ENCODE measurements around the gene AFP.

DNA sequence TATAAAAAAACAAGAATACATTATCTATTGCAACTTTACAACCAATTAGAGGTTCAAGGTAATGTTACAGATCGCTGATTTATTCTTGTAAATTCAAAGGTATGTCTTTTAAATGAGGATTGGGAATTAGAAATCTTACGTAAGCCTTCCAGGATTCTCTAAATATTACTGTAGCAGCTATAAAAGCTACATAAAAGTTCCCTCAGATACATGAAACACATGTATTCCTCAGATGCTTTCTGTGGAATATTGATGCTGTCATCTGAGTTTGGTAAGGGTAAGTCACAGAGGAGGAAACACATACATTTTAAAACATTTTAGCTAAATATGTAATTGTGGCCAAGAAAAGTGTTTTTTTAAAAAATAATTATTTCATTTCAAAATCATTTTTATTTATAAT lies 3.4 kb downstream of the AFP start:
- TF ChIP-seq, protein P1, sequence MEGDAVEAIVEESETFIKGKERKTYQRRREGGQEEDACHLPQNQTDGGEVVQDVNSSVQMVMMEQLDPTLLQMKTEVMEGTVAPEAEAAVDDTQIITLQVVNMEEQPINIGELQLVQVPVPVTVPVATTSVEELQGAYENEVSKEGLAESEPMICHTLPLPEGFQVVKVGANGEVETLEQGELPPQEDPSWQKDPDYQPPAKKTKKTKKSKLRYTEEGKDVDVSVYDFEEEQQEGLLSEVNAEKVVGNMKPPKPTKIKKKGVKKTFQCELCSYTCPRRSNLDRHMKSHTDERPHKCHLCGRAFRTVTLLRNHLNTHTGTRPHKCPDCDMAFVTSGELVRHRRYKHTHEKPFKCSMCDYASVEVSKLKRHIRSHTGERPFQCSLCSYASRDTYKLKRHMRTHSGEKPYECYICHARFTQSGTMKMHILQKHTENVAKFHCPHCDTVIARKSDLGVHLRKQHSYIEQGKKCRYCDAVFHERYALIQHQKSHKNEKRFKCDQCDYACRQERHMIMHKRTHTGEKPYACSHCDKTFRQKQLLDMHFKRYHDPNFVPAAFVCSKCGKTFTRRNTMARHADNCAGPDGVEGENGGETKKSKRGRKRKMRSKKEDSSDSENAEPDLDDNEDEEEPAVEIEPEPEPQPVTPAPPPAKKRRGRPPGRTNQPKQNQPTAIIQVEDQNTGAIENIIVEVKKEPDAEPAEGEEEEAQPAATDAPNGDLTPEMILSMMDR (IDR thresholded peaks at IDR 0.05) = no peak
- TF ChIP-seq POLR2AphosphoS5 (IDR thresholded peaks at IDR 0.05; ENCODE audit: insufficient read depth in 1 of 2, low read depth in 1 of 2) (no peak), POLR2A (IDR thresholded peaks at IDR 0.05) (no peak)
